Keratinocyte (primary cell): ENCODE results near the gene FCER1G. TPM values are rescaled to one million over a fixed set of nuclear protein-coding genes. Genes with fewer than 3 reads are reported as not detected.

Experiments
- DNase-seq: peaks from one replicate; pipeline ENCODE4 v3.0.0-alpha.2; 2011; ENCODE audit warnings: low read depth, missing footprints, low spot score
- FAIRE-seq: peaks from 2 replicates; lab custom pipeline; 2011; peaks lifted over from hg19 to GRCh38; lab: Jason Lieb, UNC
- H2AFZ ChIP-seq: 2 replicates; pipeline ENCODE4 v1.6.0; 2012; ENCODE audit warnings: low read length, control low read depth, inconsistent platforms; ENCODE audit not compliant: control insufficient read depth
- H3K27ac ChIP-seq: 2 replicates; pipeline ENCODE4 v1.5.1; 2011; ENCODE audit warnings: low read length; ENCODE audit not compliant: control insufficient read depth, insufficient read depth
- H3K27me3 ChIP-seq: 3 replicates; pipeline ENCODE4 v1.6.0; 2011; ENCODE audit warnings: low read length; ENCODE audit not compliant: control insufficient read depth, insufficient read depth; ENCODE audit errors: extremely low read depth
- H3K36me3 ChIP-seq, 2 experiments: 2 replicates in 1 of 2; 3 replicates in 1 of 2; pipeline ENCODE4 v1.5.1; 2011; ENCODE audit warnings: low read length in 2 of 2, mild to moderate bottlenecking in 1 of 2; ENCODE audit not compliant: control insufficient read depth in 2 of 2, insufficient read depth in 2 of 2; ENCODE audit errors: extremely low read depth in 1 of 2
- H3K4me1 ChIP-seq: 3 replicates; pipeline ENCODE4 v1.5.1; 2011; ENCODE audit warnings: low read length; ENCODE audit not compliant: control insufficient read depth, insufficient read depth; ENCODE audit errors: extremely low read depth
- H3K4me2 ChIP-seq: 3 replicates; pipeline ENCODE4 v1.6.0; 2011; ENCODE audit warnings: low read depth, low read length; ENCODE audit not compliant: control insufficient read depth, insufficient read depth; ENCODE audit errors: extremely low read depth
- H3K4me3 ChIP-seq, 3 experiments: fragments of 200-600 bp in 1 of 3; sonication (generic) in 1 of 3; 2 replicates in 2 of 3; 3 replicates in 1 of 3; pipeline ENCODE4 v1.5.1; 2011 to 2016; ENCODE audit warnings: low read length in 3 of 3, mild to moderate bottlenecking in 3 of 3, control low read depth in 2 of 3, inconsistent platforms in 1 of 3, low read depth in 1 of 3, mixed read lengths in 1 of 3, mixed run types in 1 of 3, moderate library complexity in 1 of 3; ENCODE audit not compliant: control insufficient read depth in 2 of 3, insufficient read depth in 2 of 3; ENCODE audit errors: extremely low read depth in 1 of 3
- H3K79me2 ChIP-seq: 2 replicates; pipeline ENCODE4 v1.6.0; 2012; ENCODE audit warnings: low read length; ENCODE audit not compliant: control insufficient read depth, insufficient read depth
- H3K9ac ChIP-seq: 3 replicates; pipeline ENCODE4 v1.6.0; 2011; ENCODE audit warnings: low read length; ENCODE audit not compliant: control insufficient read depth, insufficient read depth; ENCODE audit errors: extremely low read depth
- H3K9me1 ChIP-seq: 3 replicates; pipeline ENCODE4 v1.6.0; 2011; ENCODE audit warnings: low read length; ENCODE audit not compliant: control insufficient read depth, insufficient read depth; ENCODE audit errors: extremely low read depth
- H3K9me3 ChIP-seq: 2 replicates; pipeline ENCODE4 v1.5.1; 2012; ENCODE audit warnings: low read depth, low read length; ENCODE audit not compliant: control insufficient read depth
- H4K20me1 ChIP-seq: 3 replicates; pipeline ENCODE4 v1.6.0; 2011; ENCODE audit warnings: low read length; ENCODE audit not compliant: control insufficient read depth, insufficient read depth; ENCODE audit errors: extremely low read depth
- EZH2 ChIP-seq: IDR thresholded peaks from one replicate; pipeline ENCODE4 v1.6.1; 2012; ENCODE audit warnings: inconsistent platforms, mild to moderate bottlenecking, low read length, moderate library complexity
- dilution Hi-C: fragments of 300-500 bp; cut with MboI; formaldehyde crosslinking; loops from one replicate; pipeline ENCODE4 v1.7.0; 2020; ENCODE audit warnings: low sequenced_read_pairs; ENCODE audit not compliant: extremely low pct_ligation_motif_present
- polyA plus RNA-seq, 5 experiments: library from polyadenylated mRNA; depleted of rRNA in 3 of 5; stranded (reverse) in 3 of 5; stranded (forward) in 1 of 5; unstranded in 1 of 5; fragments of >200 nt; gene quantifications; 1 replicate in 1 of 5; 2 replicates in 3 of 5; 3 replicates in 1 of 5; pipeline versions ENCODE4 v1.2.1 to v1.2.3, GENCODE V29; 2011 to 2012; ENCODE audit warnings: missing spikeins in 2 of 5, low read depth in 1 of 5, low replicate concordance in 1 of 5
- TF ChIP-seq, protein P1 (sequence below), 3 experiments: IDR thresholded peaks in 1 of 3; conservative IDR thresholded peaks in 1 of 3; optimal IDR thresholded peaks in 1 of 3; 2 replicates in 2 of 3; 3 replicates in 1 of 3; pipeline versions ENCODE3 to v1.5.1; 2011; ENCODE audit warnings: low read length in 3 of 3, mild to moderate bottlenecking in 3 of 3, moderate library complexity in 2 of 3, control low read depth in 1 of 3, inconsistent platforms in 1 of 3; ENCODE audit not compliant: insufficient read depth in 2 of 3; ENCODE audit errors: extremely low read depth in 1 of 3

FCER1G gene
- polyA plus RNA-seq, 1 donor (not counting 4 experiments of a cell fraction or from before 2014, with no cell fraction given), result 1.2 TPM

DNA sequence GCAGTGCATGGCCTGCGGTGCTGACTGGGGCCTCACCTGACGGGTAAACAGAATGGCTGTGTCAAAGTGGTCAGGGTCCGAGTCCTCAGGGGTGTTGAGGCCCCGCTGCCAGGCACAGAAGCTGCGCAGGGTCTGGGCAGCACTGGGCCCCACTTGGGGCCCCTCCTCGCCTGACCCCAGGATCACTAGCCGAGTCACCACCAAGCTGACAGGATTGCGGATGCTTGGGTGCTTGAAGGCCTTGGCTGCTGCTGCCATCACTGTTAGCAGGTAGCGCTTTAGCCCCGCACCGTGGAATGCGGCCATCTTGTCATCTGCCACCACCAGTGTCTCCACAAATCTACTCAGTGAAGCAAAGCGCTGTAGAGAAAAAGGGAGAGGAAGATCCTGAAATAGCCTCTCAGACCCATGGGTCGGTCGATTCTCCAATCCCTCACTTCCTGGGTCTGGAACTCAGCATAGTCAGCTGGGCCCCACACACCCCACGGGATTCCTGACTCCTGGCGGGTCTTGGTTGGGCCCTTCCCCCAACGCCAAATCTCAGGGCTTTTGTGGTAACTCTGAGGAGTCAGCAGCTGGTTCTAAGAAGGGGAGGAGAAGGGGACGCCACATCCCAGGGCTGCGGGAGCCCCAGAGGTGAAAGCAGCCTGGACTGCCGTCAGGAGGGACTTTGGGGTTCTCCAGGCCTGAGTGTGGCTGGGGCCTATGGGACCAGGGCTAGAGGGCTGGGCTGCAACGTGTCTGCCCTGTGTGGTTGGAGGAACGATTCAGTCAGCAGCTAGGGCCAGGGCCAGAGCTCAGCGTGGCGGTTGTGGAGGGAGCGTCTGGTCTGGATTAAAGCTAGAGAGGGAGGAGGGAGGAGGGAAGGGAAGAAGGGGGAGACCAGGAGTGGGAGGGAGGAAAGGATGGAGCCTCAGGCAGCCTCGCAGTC, 18.3 kb upstream of the FCER1G start:
- H4K20me1 ChIP-seq, result no peaks in the 10 kb centered on the region
- no peak overlapping the region for H3K4me3 ChIP-seq
- no peak overlapping the region for H2AFZ ChIP-seq
- peaks cover 41% of the 10 kb centered on the region for H3K4me1 ChIP-seq
- no peak overlapping the region for H3K27ac ChIP-seq
- H3K36me3 ChIP-seq, result no peaks in the 10 kb centered on the region
- DNase-seq, result no peak
- no peak overlapping the region for H3K9ac ChIP-seq
- H3K27me3 ChIP-seq, result no peaks in the 10 kb centered on the region
- H3K4me2 ChIP-seq, result no peak overlapping the region
- dilution Hi-C loops, result no loop called here
- no peaks in the 10 kb centered on the region for H3K79me2 ChIP-seq
- FAIRE-seq, result no peak
- H3K9me1 ChIP-seq, result no peaks in the 10 kb centered on the region
- H3K9me3 ChIP-seq, result no peaks in the 10 kb centered on the region
- TF ChIP-seq, protein P1, sequence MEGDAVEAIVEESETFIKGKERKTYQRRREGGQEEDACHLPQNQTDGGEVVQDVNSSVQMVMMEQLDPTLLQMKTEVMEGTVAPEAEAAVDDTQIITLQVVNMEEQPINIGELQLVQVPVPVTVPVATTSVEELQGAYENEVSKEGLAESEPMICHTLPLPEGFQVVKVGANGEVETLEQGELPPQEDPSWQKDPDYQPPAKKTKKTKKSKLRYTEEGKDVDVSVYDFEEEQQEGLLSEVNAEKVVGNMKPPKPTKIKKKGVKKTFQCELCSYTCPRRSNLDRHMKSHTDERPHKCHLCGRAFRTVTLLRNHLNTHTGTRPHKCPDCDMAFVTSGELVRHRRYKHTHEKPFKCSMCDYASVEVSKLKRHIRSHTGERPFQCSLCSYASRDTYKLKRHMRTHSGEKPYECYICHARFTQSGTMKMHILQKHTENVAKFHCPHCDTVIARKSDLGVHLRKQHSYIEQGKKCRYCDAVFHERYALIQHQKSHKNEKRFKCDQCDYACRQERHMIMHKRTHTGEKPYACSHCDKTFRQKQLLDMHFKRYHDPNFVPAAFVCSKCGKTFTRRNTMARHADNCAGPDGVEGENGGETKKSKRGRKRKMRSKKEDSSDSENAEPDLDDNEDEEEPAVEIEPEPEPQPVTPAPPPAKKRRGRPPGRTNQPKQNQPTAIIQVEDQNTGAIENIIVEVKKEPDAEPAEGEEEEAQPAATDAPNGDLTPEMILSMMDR (optimal IDR thresholded peaks at IDR 0.05 in 1 of 3, IDR thresholded peaks at IDR 0.05 in 1 of 3, conservative IDR thresholded peaks at IDR 0.05 in 1 of 3; ENCODE audit: extremely low read depth in 1 of 3, insufficient read depth in 2 of 3, low read length in 3 of 3), result no peak
- TF ChIP-seq EZH2, result no peak

DNA sequence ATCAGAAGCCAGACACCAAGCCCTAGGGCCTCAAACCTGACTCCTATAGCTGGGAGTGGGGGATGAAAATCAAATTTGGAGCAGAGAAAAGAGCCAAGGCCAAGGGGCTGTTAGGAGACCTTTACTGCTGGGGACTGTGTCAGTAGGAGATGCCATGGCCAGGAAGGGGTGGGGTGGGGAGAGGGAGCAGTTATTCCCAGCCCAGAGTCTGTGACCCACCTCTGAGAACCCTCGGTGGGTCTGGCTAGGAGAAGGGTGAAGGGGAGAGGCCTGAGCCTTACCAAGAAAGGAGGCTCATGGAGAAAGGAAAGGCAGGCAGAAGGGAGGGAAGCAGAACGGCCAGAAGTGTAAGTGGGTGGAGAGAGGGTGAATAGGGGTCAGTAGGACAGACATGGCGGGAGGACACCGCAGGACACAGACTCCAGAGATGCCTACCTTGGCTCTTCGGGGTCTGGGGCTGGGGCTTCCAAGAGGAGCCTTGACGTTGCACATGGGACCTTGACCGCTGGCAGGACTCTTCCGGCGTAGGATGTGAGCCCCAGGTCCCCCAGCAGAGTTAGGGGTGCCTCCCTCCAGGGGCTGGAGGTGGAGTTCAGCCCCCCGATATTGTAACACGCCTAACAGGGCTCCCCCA, 17.4 kb upstream of the FCER1G start:
- Histone ChIP-seq H3K27ac (no peak overlapping the region), H3K9me3 (no peaks in the 10 kb centered on the region), H3K4me2 (peak overlapping the region; percentile 27), H3K27me3 (no peaks in the 10 kb centered on the region), H4K20me1 (no peaks in the 10 kb centered on the region), H3K9me1 (no peaks in the 10 kb centered on the region), H3K36me3 (no peaks in the 10 kb centered on the region), H2AFZ (peak overlapping the region; percentile 46), H3K4me1 (peaks cover 44% of the 10 kb centered on the region), H3K4me3 (no peak overlapping the region), H3K9ac (peak overlapping the region; percentile 0), H3K79me2 (peaks cover 4% of the 10 kb centered on the region)
- TF ChIP-seq, protein P1 (optimal IDR thresholded peaks at IDR 0.05 in 1 of 3, IDR thresholded peaks at IDR 0.05 in 1 of 3, conservative IDR thresholded peaks at IDR 0.05 in 1 of 3; ENCODE audit: extremely low read depth in 1 of 3, insufficient read depth in 2 of 3, low read length in 3 of 3), result no peak
- no peak for TF ChIP-seq EZH2
- no peak for FAIRE-seq
- no peak for DNase-seq
- dilution Hi-C loops, result no loop called here
